ENCODE data around the gene PFN1. TPM values are rescaled to one million over a fixed set of nuclear protein-coding genes. Genes with fewer than 3 reads are reported as not detected.

Gene PFN1
- total RNA-seq, 1 experiment from 2014 or later: 1,459 TPM

GRCh38 chr17:4946312-4946976 lies 1.9 kb downstream of the PFN1 start:
- H3K27me3 ChIP-seq (ENCODE audit: insufficient read depth, low read depth): no peaks in the 10 kb centered on the region
- H3K9me2 ChIP-seq (ENCODE audit: insufficient read depth): no peaks in the 10 kb centered on the region
- H3K36me3 ChIP-seq (ENCODE audit: low read depth): peaks cover 34% of the 10 kb centered on the region
- peak overlapping the region; percentile 99 for H3K4me3 ChIP-seq
- peak overlapping the region; percentile 99 for H3K27ac ChIP-seq
- intact Hi-C loops (cut with micrococcal nuclease; ENCODE audit: unreplicated experiment): loop anchor here (10.0 kb wide), 1 partner anchor 112 kb away; the partner anchor contains the start of gene MINK1
- ChIA-PET POLR2A (ENCODE audit: unreplicated experiment) (interaction anchor here (0.6 to 3.0 kb wide), 3 partner anchors 21 to 1138 kb away, joined by 4 to 42 read pairs (median 5); partner anchors contain the start of gene SPAG7), CTCF (interaction anchor here (0.6 kb wide), 1 partner anchor 86 kb away, joined by 8 read pairs; no protein-coding TSS in a partner anchor)
- peaks cover 39% of the 10 kb centered on the region for H4K20me1 ChIP-seq (ENCODE audit: insufficient read depth)
- TF ChIP-seq, protein P1, sequence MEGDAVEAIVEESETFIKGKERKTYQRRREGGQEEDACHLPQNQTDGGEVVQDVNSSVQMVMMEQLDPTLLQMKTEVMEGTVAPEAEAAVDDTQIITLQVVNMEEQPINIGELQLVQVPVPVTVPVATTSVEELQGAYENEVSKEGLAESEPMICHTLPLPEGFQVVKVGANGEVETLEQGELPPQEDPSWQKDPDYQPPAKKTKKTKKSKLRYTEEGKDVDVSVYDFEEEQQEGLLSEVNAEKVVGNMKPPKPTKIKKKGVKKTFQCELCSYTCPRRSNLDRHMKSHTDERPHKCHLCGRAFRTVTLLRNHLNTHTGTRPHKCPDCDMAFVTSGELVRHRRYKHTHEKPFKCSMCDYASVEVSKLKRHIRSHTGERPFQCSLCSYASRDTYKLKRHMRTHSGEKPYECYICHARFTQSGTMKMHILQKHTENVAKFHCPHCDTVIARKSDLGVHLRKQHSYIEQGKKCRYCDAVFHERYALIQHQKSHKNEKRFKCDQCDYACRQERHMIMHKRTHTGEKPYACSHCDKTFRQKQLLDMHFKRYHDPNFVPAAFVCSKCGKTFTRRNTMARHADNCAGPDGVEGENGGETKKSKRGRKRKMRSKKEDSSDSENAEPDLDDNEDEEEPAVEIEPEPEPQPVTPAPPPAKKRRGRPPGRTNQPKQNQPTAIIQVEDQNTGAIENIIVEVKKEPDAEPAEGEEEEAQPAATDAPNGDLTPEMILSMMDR (conservative IDR thresholded peaks at IDR 0.05): no peak
- no peak for TF ChIP-seq EZH2 (IDR thresholded peaks at IDR 0.05; ENCODE audit: low read depth)
- TSS peak; percentile 62 for BruUV-seq (replicated peaks)
- H2AFZ ChIP-seq: no peak overlapping the region
- DNase-seq: no peak
- no peaks in the 10 kb centered on the region for H3K9me3 ChIP-seq (ENCODE audit: insufficient read depth, low read depth)
- H3K4me2 ChIP-seq: peak overlapping the region; percentile 84
- peaks cover 40% of the 10 kb centered on the region for H3K4me1 ChIP-seq (replicated peaks; ENCODE audit: insufficient read depth)
- H3K79me2 ChIP-seq (ENCODE audit: low read depth): peaks cover 76% of the 10 kb centered on the region
- peaks cover 92% of the 10 kb centered on the region for H3F3A ChIP-seq (ENCODE audit: insufficient read depth, low read depth)

DNA sequence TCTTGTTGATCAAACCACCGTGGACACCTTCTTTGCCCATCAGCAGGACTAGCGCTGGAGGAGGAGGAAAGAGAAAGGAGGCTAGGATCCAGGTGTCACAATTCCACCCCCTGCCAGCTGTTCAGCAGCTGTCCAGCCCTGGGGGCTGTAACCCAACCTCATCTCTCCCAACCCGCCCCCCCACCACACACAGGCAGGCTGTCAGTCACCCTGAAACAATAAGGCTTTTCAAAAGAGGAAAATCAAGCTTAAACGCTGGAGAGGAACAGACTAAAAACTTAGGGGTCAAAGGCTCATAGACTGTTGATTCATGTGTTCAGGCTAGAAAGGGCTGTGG lies 2.4 kb downstream of the PFN1 start:
- intact Hi-C loops (cut with micrococcal nuclease; ENCODE audit: unreplicated experiment): loop anchor here (1.0 to 10.0 kb wide), 2 partner anchors 21 to 111 kb away; partner anchors contain the start of genes MINK1 and SPAG7
- peaks cover 39% of the 10 kb centered on the region for H4K20me1 ChIP-seq (ENCODE audit: insufficient read depth)

More for the DNA sequence above, 2.4 kb downstream of the PFN1 start:
- no TSS peak for BruUV-seq (replicated peaks)
- Histone ChIP-seq H3K4me2 (peak overlapping the region; percentile 84), H3K27me3 (ENCODE audit: insufficient read depth, low read depth) (no peaks in the 10 kb centered on the region), H3K4me1 (replicated peaks; ENCODE audit: insufficient read depth) (peaks cover 39% of the 10 kb centered on the region), H3K27ac (peak overlapping the region; percentile 99), H3K9me2 (ENCODE audit: insufficient read depth) (no peaks in the 10 kb centered on the region), H3K4me3 (peak overlapping the region; percentile 99), H3K36me3 (ENCODE audit: low read depth) (peaks cover 34% of the 10 kb centered on the region), H3F3A (ENCODE audit: insufficient read depth, low read depth) (peaks cover 92% of the 10 kb centered on the region), H3K79me2 (ENCODE audit: low read depth) (peaks cover 78% of the 10 kb centered on the region), H3K9me3 (ENCODE audit: insufficient read depth, low read depth) (no peaks in the 10 kb centered on the region), H2AFZ (no peak overlapping the region)
- CTCF ChIA-PET: interaction anchor here (0.6 kb wide), 1 partner anchor 86 kb away, joined by 8 read pairs; no protein-coding TSS in a partner anchor
- DNase-seq: no peak
- TF ChIP-seq, protein P1 (conservative IDR thresholded peaks at IDR 0.05): no peak
- no peak for TF ChIP-seq EZH2 (IDR thresholded peaks at IDR 0.05; ENCODE audit: low read depth)
- POLR2A ChIA-PET (ENCODE audit: unreplicated experiment): interaction anchor here (0.6 to 1.6 kb wide), 3 partner anchors 21 to 1138 kb away, joined by 4 to 7 read pairs (median 5); partner anchors contain the start of gene SPAG7

Data from PC-9 (cell line).